Choroid plexus epithelial cell (primary cell): ENCODE data around the gene PDZD8.

Source experiments
- DNase-seq: peaks from one replicate; pipeline ENCODE4 v3.0.0-alpha.2; 2010; ENCODE audit warnings: low read depth
- H3K4me3 ChIP-seq: 2 replicates; pipeline ENCODE4 v1.5.1; 2011; ENCODE audit warnings: low read depth, mild to moderate bottlenecking, control low read depth, low read length, moderate library complexity
- TF ChIP-seq, protein P1 (sequence below): conservative IDR thresholded peaks from 2 replicates; pipeline ENCODE4 v1.5.1; 2011; ENCODE audit warnings: low read depth, mild to moderate bottlenecking, control low read depth, inconsistent platforms, low read length, moderate library complexity

The PDZD8 gene

DNA sequence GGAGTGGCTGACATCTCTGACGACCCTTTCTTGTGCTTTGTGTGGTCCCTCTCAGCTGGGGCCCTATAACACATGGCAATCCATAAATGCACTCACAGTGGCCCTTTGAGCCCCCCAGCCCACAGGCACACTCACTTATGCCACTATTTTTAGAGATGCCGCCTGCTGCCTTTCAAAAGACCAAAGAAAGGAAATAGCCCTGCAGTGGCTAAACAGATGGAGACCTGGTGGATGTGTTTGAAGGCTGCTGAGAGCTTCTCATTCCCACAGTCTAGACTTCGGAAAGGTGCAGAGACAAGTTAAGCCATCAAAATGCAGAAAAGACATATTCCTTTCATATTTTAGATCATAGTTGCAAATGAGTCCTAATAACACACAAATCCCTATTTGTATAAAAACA lies 42.0 kb upstream of the PDZD8 start:
- H3K4me3 ChIP-seq: no peak overlapping the region
- DNase-seq: no peak
- TF ChIP-seq, protein P1, sequence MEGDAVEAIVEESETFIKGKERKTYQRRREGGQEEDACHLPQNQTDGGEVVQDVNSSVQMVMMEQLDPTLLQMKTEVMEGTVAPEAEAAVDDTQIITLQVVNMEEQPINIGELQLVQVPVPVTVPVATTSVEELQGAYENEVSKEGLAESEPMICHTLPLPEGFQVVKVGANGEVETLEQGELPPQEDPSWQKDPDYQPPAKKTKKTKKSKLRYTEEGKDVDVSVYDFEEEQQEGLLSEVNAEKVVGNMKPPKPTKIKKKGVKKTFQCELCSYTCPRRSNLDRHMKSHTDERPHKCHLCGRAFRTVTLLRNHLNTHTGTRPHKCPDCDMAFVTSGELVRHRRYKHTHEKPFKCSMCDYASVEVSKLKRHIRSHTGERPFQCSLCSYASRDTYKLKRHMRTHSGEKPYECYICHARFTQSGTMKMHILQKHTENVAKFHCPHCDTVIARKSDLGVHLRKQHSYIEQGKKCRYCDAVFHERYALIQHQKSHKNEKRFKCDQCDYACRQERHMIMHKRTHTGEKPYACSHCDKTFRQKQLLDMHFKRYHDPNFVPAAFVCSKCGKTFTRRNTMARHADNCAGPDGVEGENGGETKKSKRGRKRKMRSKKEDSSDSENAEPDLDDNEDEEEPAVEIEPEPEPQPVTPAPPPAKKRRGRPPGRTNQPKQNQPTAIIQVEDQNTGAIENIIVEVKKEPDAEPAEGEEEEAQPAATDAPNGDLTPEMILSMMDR: no peak

DNA sequence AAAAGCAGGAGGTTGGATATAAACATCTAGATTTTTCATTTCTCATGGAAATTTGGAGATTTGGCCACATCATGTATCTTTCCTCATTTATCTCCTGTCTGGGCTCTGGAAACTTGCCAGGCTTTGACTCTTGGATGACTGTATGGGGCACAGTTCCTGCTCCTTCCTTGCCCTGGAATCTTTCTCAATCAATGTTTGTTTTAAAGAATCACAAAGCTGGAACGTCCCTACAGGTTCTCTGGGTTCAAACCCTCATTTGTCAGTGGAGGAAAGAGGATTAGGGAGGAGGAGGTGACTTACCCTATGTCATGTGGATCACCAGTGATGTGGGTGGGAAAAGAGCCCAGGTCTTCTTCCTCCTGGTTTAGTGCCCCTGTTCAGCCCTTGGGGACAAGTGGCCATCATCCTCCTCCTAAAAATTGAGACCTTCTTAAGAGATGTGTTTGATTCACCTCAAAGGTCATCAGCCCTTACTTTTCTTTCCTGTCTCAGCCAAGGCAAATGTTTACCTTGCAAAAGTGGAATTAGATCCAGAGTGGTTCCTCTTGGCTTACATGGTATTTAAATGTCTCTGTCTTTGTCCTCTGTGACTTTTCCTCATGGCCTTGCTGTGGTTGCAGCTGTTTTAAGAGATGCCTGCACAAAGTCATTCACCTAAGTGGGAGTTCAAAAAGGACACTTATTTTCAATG lies 38.8 kb upstream of the PDZD8 start:
- TF ChIP-seq, protein P1: no peak
- no peak overlapping the region for H3K4me3 ChIP-seq
- DNase-seq: no peak

DNA sequence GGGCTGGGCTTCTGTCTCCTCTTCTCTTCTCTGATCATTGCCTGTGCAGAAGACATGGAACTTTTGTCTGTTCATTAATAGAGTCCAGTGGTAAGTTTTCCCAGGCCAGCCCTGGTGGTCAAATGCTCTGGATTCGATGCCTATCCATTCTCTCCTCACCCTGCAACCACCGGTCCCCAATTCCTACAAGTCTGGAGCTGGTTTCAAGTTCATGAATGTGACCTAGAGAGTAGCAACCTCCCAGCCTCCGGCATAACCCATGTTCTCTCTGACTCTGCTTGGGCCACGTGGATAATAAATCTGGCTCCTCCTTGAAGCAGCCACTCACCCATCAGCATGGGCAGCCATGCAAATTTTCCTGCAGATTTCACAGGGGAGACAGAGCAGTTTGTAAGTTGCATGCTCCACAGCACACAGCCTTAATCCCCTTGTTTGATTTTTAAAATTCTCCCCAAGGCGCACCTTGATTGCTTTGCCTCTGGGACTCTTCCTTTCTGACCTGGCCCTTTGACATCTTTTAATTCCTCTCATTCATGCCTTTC lies 37.3 kb upstream of the PDZD8 start:
- TF ChIP-seq, protein P1: no peak
- no peak for DNase-seq
- H3K4me3 ChIP-seq: no peak overlapping the region

DNA sequence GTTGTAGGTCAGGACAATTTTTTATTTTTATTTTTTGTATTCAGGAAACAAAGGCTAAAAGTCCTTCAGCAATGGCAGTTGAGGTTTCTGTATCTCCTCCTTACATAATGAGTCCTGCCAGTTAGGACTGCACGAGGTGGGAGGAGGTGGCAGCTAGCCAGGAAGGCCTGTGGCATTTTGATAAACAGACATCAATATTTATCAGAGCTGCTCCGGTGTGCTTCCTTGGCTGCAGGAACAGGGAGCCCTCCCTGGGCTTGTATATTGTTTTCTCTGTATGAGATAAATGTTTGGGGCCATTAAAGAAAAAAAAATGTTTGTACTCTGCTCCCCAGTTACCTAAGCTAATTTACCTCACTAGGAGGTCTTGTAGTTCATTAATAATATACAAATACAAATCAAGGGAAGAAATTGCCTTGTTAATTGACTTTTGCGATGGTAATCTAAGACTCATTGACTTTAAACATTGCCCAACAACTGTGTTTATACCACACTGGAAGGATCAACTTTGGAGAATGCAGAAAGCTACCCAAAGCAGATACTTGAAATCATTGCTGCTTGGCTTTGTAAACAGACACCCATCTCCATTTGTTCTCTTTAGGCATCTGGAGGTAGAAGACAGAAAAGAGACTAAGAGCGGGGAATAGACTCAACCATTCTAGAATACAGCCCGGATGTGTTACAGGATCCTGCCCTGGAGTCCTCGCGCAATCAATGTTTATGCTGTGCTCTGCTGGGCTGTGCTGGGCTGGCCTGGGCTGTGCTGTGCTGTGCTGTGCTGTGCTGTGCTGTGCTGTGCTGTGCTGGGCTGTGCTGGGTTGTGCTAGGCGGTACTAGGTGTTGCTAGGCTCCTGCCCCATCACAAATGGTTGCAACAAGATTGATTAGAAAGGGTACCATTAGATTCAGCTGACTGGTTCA lies 36.5 kb upstream of the PDZD8 start:
- no peak for DNase-seq
- TF ChIP-seq, protein P1: no peak
- H3K4me3 ChIP-seq: no peak overlapping the region

DNA sequence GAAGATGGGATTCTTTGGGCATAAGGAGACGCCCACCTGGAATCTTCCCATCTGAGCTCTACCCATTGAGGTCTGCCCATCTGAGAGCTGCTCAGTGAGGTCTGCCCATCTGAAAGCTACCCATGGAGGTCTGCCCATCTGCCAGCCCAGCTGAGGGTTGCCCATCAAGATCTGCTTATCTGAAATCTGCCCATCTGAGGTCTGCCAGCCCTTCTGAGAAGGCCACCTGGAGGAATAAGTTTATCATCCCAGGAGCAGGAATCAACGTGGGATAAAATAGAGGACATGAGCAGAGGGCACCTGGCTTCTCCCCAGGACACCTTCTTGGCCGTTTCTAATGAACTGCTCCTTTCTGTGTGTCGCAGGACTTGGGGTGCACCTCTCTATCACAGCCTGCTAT lies 35.3 kb upstream of the PDZD8 start:
- no peak for DNase-seq
- H3K4me3 ChIP-seq: no peak overlapping the region
- TF ChIP-seq, protein P1: no peak

DNA sequence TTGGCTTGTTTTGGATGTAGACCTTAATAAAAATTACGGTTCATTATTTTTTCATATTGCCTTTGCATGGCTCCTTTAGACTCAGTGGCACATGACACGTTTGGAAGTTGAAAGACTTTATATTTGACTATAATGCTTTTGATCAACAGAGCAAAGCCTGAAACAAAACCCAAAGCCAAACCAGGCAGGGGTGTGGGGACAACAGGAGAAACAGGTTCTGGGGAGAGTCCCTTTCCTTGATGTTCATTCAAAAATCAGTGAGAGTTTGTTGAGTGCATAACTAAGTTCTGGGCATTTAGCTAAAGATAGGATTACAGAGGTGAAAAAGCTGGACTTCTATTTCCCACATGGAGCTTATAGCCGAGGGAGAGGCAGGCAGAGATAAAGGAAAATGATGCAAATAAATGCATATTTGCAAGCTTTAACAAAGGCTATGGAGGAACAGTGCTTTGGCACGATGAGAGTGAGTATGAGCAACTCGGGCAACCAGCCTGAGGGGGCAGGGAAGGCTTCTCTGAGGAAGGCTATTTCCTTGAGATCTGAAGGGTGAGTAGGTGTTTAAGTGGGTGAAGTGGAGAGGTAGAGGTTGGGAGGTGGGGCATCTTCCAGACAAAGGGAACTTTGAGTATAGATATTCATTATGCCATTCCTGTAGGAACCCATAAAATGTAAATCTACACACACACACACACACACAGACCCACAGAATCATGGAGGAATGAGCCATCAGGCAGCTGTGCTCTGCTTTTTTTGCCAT lies 34.5 kb upstream of the PDZD8 start:
- no peak for DNase-seq
- H3K4me3 ChIP-seq: no peak overlapping the region
- TF ChIP-seq, protein P1: no peak
